GM20000 (cell line): ENCODE data around the gene TMEM171.

Experiments
- DNase-seq: peaks from one replicate; pipeline ENCODE4 v3.0.0; 2012; ENCODE audit warnings: low spot score
- TF ChIP-seq, protein P1 (sequence below): IDR thresholded peaks from 2 replicates; pipeline ENCODE4 v1.5.1; 2012; ENCODE audit warnings: mild to moderate bottlenecking, control low read depth; ENCODE audit errors: extremely low read depth, missing control alignments

The TMEM171 gene

DNA sequence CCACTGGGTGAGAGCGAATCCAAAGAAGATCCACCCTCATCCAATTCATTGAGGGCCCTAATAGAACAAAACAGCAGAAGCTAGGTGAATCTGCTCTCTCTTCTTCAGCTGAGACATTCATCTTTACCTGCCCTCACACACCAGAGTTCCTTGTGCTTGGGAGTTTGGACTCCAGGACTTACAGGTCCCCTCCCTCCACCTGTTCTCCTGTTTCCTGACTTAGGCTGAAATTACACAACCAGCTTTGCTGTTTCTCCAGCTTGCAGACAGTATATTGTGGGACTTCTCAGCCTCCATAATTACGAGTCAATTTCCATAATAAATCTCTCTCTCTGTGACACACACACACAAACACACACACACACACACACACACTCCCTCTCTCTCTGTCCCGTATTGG, 19.1 kb downstream of the TMEM171 start:
- no peak for DNase-seq
- TF ChIP-seq, protein P1, sequence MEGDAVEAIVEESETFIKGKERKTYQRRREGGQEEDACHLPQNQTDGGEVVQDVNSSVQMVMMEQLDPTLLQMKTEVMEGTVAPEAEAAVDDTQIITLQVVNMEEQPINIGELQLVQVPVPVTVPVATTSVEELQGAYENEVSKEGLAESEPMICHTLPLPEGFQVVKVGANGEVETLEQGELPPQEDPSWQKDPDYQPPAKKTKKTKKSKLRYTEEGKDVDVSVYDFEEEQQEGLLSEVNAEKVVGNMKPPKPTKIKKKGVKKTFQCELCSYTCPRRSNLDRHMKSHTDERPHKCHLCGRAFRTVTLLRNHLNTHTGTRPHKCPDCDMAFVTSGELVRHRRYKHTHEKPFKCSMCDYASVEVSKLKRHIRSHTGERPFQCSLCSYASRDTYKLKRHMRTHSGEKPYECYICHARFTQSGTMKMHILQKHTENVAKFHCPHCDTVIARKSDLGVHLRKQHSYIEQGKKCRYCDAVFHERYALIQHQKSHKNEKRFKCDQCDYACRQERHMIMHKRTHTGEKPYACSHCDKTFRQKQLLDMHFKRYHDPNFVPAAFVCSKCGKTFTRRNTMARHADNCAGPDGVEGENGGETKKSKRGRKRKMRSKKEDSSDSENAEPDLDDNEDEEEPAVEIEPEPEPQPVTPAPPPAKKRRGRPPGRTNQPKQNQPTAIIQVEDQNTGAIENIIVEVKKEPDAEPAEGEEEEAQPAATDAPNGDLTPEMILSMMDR, result no peak

DNA sequence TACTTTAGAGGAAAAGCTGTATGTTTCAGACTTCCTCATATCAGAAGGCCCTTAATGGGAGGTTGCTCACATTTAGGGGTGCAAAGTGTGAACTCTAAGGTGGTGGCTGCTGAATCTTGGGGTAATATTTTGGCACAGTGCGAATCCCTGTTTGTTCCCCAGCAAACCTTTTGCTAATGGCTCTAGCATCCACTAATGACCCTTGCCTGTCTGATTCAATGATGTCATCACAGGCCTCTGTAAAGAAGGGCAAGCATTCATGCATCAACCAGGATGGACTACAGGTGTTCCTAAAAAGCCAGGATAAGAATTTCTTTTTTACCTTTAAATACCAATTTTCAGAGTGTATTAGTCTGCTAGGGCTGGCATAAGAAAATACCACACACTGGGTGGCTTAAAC, 20.4 kb downstream of the TMEM171 start:
- DNase-seq, result no peak
- TF ChIP-seq, protein P1, result no peak

DNA sequence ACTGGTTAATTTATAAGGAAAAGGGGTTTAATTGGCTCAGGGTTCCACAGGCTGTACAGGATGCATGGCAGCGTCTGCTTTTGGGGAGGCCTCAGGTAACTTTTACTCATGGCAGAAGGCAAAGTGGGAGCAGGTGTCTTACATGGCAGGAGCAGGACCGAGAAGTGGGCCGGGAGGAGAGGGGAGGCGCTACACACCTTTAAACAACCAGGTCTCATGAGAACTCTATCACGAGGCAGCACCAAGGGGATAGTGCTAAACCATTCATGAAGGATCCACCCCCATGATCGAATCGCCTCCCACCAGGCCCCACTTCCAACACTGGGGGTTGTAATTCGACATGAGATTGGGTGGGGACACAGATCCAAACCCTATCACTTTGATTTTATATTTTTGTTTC, 21.7 kb downstream of the TMEM171 start:
- TF ChIP-seq, protein P1, result no peak

DNA sequence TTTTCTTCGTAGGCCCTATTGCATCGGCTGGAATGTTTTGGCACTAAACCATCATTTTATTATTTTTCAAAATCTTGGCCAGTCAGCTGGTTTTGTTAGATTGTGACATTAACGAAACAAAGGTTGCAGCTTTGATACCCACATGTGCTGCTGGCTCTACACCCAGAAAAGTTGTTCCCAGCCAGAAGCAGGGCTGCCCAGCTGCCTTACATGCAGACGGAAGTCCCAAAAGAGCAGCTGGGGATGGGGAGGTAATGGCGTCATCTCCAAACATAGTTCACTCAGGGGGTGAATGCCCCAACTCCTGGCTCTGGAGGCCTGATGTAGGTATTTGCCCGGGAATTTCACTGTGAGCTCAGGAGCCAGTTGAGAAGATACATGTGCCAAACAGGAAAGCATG, 23.3 kb downstream of the TMEM171 start:
- TF ChIP-seq, protein P1, result no peak
- DNase-seq, result no peak

More for the DNA sequence above, 21.7 kb downstream of the TMEM171 start:
- no peak for DNase-seq

DNA sequence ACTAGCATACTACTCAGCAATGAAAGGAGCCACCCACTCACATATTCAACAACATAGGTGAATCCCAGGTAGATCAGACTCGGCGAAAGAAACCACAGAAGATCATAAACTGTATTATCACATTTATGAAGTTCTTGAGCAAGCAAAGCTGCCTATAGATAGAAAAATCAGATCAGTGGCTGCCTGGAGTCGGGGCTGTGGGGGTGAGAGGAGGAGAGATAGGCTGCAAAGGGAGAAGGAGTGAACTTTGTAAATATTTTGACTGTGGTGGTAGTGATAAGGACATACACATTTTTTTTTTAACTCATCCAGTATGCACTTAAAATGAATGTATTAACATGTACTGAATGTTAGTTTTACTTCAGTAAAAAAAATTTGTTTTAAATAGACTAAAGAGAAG, 29.2 kb downstream of the TMEM171 start:
- DNase-seq, result no peak
- TF ChIP-seq, protein P1, result no peak

DNA sequence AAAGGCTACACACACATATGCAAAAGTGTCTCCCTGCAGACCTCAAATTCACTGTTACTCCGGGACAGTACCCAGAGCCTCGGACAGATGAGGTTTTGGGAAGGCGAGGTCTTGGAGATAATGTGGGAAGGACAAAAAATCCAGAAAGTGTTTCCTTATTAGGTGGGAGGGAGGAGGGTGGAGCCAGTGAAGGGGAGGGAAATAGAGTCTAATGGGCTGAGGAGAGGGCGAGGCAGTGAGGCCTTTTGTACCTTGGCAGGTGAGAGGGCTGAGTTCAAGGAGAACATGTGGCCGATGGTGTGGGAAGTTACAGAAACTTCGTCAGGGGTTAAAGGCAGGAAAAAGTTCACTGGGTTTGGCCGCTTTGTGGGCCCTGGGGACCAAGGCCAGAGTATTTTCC, 30.5 kb downstream of the TMEM171 start:
- no peak for DNase-seq
- TF ChIP-seq, protein P1, result no peak

DNA sequence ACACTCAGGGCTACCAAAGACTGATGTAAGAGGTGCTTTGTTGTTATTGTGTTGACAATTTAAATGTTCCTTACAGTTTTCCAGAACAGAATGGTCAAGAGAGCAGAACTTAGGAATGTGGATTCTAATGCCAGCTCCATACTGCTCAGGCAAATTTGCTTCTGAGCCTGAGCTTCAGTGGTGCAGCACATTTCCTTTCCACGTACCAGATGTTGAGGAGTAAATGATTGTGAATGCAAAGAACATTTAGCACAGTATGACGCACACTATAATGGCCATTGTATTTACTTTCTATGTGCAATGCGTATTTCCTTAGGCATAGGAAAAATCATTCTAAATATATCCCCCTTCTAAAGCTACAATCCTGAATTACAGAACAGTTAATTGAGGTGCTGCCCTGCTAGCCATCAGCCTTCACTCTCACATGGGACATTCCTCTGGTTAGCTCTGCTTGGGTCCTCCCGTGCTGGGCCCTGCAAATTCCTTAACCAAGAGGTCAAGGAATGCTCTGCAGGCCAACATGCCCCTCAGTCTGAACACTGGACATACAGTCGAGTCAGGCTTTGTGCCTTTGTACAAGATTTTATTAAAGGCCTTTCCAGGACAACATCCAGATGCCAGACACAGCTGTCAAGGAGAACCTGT, 31.5 kb downstream of the TMEM171 start:
- TF ChIP-seq, protein P1, result no peak
- DNase-seq, result no peak
